Hepatocyte (in vitro differentiated cells): Measurements from ENCODE around the gene TDRD1. TPM values are rescaled to one million over a fixed set of nuclear protein-coding genes. Genes with fewer than 3 reads are reported as not detected.

Source experiments
- DNase-seq: peaks from one replicate; pipeline ENCODE4 v3.0.0-alpha.2; 2016; ENCODE audit warnings: low spot score
- H2AFZ ChIP-seq: fragments of 200-600 bp; sonication (generic); 2 replicates; pipeline ENCODE4 v1.6.0; 2016; ENCODE audit warnings: antibody characterized with exemption, mild to moderate bottlenecking
- H3K27ac ChIP-seq: fragments of 200-600 bp; sonication (generic); 2 replicates; pipeline ENCODE4 v1.5.1; 2016; ENCODE audit warnings: mild to moderate bottlenecking
- H3K27me3 ChIP-seq: fragments of 200-600 bp; sonication (generic); 2 replicates; pipeline ENCODE4 v1.6.1; 2016
- H3K36me3 ChIP-seq: fragments of 200-600 bp; sonication (generic); replicated peaks from 2 replicates; pipeline ENCODE4 v1.5.1; 2016; ENCODE audit warnings: low read depth; ENCODE audit not compliant: insufficient read depth
- H3K4me1 ChIP-seq: fragments of 200-600 bp; sonication (generic); 2 replicates; pipeline ENCODE4 v1.5.1; 2016; ENCODE audit warnings: mild to moderate bottlenecking, moderate library complexity; ENCODE audit not compliant: insufficient read depth
- H3K4me2 ChIP-seq: fragments of 200-600 bp; sonication (generic); 2 replicates; pipeline ENCODE4 v1.6.0; 2016
- H3K4me3 ChIP-seq: fragments of 200-600 bp; sonication (generic); 2 replicates; pipeline ENCODE4 v1.5.1; 2016; ENCODE audit warnings: mild to moderate bottlenecking
- H3K79me2 ChIP-seq: fragments of 200-600 bp; sonication (generic); 2 replicates; pipeline ENCODE4 v1.6.0; 2017; ENCODE audit warnings: mild to moderate bottlenecking
- H3K9me2 ChIP-seq: fragments of 200-600 bp; sonication (generic); replicated peaks from 2 replicates; pipeline ENCODE4 v1.6.0; 2017; ENCODE audit warnings: mild to moderate bottlenecking; ENCODE audit not compliant: insufficient read depth
- H3K9me3 ChIP-seq: fragments of 200-600 bp; sonication (generic); 2 replicates; pipeline ENCODE4 v1.5.1; 2016; ENCODE audit warnings: low read depth, mild to moderate bottlenecking
- H4K20me1 ChIP-seq: fragments of 200-600 bp; sonication (generic); 2 replicates; pipeline ENCODE4 v1.6.0; 2016; ENCODE audit warnings: mild to moderate bottlenecking; ENCODE audit not compliant: insufficient read depth, poor library complexity, severe bottlenecking
- CTCF ChIP-seq: fragments of 200-600 bp; sonication (generic); IDR thresholded peaks from 2 replicates; pipeline ENCODE4 v1.5.1; 2016; ENCODE audit warnings: antibody characterized with exemption, mild to moderate bottlenecking; ENCODE audit not compliant: poor library complexity
- EZH2 ChIP-seq: fragments of 200-600 bp; sonication (generic); IDR thresholded peaks from 2 replicates; pipeline ENCODE4 v1.6.1; 2016; ENCODE audit warnings: antibody characterized with exemption, mild to moderate bottlenecking, borderline replicate concordance
- EZH2phosphoT487 ChIP-seq: fragments of 200-600 bp; sonication (generic); IDR thresholded peaks from one replicate; pipeline ENCODE4 v1.6.1; 2018; ENCODE audit warnings: antibody characterized with exemption, mild to moderate bottlenecking, low read depth, moderate library complexity; ENCODE audit not compliant: unreplicated experiment, severe bottlenecking
- WGBS: methylation state at CpG from one replicate; pipeline ENCODE4 v1.1.6; 2016; ENCODE audit warnings: low lambda C conversion rate; ENCODE audit errors: missing lambda C conversion rate; 5-methylcytosine and 5-hydroxymethylcytosine counted together
- polyA plus RNA-seq: library from polyadenylated mRNA; unstranded; fragments of >200 nt; fragmentation: Nextera tagmentation; extraction: Ambion mirVana; gene quantifications from 2 replicates; pipeline ENCODE4 v1.2.1, GENCODE V29; 2016
- total RNA-seq: library from RNA; depleted of rRNA; stranded (reverse); fragments of >200 nt; gene quantifications from 2 replicates; pipeline ENCODE4 v1.2.3, GENCODE V29; 2014

TDRD1 gene
- total and polyA plus RNA-seq, 2 experiments from 2014 or later = not detected

- H3K27ac ChIP-seq = no peak overlapping the region
- H3K9me3 ChIP-seq = no peaks in the 10 kb centered on the region
- WGBS = 97% methylated on average over 5 of the region's 5 CpGs
Measured at GRCh38 chr10:114252092-114252491, 72.9 kb downstream of the TDRD1 start.

GRCh38 chr10:114252883-114253282 lies 73.7 kb downstream of the TDRD1 start:
- 90% methylated on average over 3 of the region's 7 CpGs for WGBS
- Histone ChIP-seq H3K36me3 (no peaks in the 10 kb centered on the region), H3K27me3 (no peaks in the 10 kb centered on the region)

More at GRCh38 chr10:114252092-114252491, 72.9 kb downstream of the TDRD1 start:
- no peak overlapping the region for H3K4me3 ChIP-seq
- no peak for TF ChIP-seq EZH2phosphoT487
- TF ChIP-seq CTCF = no peak
- TF ChIP-seq EZH2 = no peak
- H3K27me3 ChIP-seq = no peaks in the 10 kb centered on the region
- no peaks in the 10 kb centered on the region for H3K4me1 ChIP-seq
- H3K36me3 ChIP-seq = no peaks in the 10 kb centered on the region
- H3K79me2 ChIP-seq = no peaks in the 10 kb centered on the region
- no peaks in the 10 kb centered on the region for H4K20me1 ChIP-seq
- no peak overlapping the region for H3K4me2 ChIP-seq
- H3K9me2 ChIP-seq = no peaks in the 10 kb centered on the region
- H2AFZ ChIP-seq = no peak overlapping the region
- no peak for DNase-seq

GRCh38 chr10:114255227-114255626 lies 76.1 kb downstream of the TDRD1 start:
- H3K79me2 ChIP-seq = no peaks in the 10 kb centered on the region
- H3K36me3 ChIP-seq = no peaks in the 10 kb centered on the region
- no peak overlapping the region for H3K27ac ChIP-seq
- H3K9me3 ChIP-seq = no peaks in the 10 kb centered on the region
- 92% methylated on average over 1 of the region's 1 CpG for WGBS
- H4K20me1 ChIP-seq = no peaks in the 10 kb centered on the region
- H3K27me3 ChIP-seq = no peaks in the 10 kb centered on the region
- TF ChIP-seq CTCF (no peak), EZH2 (no peak), EZH2phosphoT487 (no peak)
- no peak overlapping the region for H3K4me2 ChIP-seq
- no peaks in the 10 kb centered on the region for H3K9me2 ChIP-seq
- H2AFZ ChIP-seq = no peak overlapping the region
- H3K4me3 ChIP-seq = no peak overlapping the region
- DNase-seq = no peak
- H3K4me1 ChIP-seq = peaks cover 9% of the 10 kb centered on the region

More at GRCh38 chr10:114252883-114253282, 73.7 kb downstream of the TDRD1 start:
- no peak overlapping the region for H3K4me3 ChIP-seq
- peaks cover 6% of the 10 kb centered on the region for H3K4me1 ChIP-seq
- no peak for DNase-seq
- H3K79me2 ChIP-seq = no peaks in the 10 kb centered on the region
- H3K9me3 ChIP-seq = no peaks in the 10 kb centered on the region
- H4K20me1 ChIP-seq = no peaks in the 10 kb centered on the region
- no peak overlapping the region for H3K27ac ChIP-seq
- no peak overlapping the region for H3K4me2 ChIP-seq
- H3K9me2 ChIP-seq = no peaks in the 10 kb centered on the region
- H2AFZ ChIP-seq = no peak overlapping the region
- no peak for TF ChIP-seq EZH2
- no peak for TF ChIP-seq EZH2phosphoT487
- no peak for TF ChIP-seq CTCF
